ENCODE data around the gene SMARCA4.
"Not testable (repeated sequence)": the region's sequence is repeated elsewhere in the genome, so short reads cannot be mapped to it uniquely, and the experiment has no call there.

Gene SMARCA4

DNA sequence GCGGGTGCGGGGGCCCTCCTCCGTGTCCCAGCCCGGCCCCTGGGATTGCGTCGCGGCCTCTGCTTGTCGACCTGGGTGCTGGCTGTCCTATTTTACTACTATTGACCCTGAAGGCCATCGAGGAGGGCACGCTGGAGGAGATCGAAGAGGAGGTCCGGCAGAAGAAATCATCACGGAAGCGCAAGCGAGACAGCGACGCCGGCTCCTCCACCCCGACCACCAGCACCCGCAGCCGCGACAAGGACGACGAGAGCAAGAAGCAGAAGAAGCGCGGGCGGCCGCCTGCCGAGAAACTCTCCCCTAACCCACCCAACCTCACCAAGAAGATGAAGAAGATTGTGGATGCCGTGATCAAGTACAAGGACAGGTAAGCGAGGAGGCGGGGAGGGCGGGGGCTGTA is 80.4 kb downstream of the SMARCA4 start:
- FAIRE-seq = no peak

GRCh38 chr19:11041966-11042627 is 81.3 kb downstream of the SMARCA4 start:
- FAIRE-seq = no peak

DNA sequence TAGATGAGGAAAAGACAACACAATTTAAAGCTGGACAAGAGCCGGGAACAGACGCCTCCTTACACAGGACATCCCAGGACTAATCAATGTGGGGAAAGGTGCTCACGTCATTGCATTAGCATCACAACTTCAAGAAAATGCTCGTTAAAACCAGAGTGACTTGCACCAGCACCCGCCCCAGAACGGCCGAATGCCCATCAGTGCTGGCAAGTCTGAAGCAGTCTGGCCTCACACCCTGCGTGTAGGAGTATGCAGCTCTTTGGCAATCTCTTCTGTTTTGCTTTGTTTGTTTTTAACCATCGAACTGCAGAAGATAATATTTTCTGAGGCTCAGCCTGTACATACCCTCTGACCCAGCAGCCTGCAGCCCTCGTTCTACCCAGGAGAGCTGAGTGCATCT is 83.6 kb downstream of the SMARCA4 start:
- FAIRE-seq = no peak

DNA sequence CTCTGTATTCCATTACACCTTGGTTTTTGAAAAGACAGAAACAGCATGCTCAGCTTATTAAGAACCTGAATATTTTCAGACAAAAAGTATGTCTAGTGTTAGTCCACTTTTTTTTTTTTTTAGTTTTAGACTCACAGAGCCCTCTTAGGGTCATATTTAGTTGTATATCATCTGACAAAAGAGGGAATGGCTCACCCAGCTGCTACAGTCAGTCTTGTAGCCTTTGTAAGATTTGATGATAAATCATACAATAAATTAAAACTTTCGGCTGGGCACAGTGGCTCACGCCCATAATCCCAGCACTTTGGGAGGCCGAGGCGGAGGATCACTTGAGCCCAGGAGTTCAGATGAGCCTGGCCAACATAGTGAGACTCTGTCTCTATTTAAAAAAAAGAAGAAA is 84.7 kb downstream of the SMARCA4 start:
- FAIRE-seq = no peak

DNA sequence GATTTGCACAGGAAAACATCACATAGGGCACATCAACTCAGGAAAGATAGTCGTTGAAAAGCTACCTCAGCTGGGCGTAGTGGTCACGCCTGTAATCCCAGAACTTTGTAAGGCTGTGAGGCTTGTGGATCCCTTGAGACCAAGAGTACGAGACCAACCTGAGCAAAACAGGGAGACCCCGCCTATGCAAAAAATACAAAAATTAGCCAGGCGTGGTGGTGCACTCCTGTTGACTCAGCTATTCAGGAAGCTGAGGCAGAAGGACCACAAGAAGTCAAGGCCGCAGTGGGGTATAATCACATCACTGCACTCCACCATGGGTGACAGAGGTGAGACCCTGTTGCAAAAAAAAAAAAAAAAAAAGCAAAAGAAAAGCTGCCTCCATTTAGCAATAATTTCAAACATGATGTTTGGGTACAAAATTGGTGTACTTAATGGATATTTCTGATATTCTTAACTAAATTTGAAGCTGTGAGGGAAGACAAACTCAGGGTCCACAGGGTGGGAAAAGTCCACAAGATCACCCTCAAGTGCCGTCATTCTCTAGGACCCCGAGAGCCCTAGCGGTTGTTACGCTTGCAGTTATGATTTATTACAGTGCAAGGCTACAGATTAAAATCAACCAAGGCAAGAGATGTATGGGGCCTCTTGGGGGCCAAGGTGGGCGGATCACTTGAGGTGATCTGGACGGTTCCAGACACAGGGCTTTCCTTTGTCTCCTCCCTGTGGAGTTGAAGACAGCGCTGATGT is 86.0 kb downstream of the SMARCA4 start:
- no peak for FAIRE-seq

DNA sequence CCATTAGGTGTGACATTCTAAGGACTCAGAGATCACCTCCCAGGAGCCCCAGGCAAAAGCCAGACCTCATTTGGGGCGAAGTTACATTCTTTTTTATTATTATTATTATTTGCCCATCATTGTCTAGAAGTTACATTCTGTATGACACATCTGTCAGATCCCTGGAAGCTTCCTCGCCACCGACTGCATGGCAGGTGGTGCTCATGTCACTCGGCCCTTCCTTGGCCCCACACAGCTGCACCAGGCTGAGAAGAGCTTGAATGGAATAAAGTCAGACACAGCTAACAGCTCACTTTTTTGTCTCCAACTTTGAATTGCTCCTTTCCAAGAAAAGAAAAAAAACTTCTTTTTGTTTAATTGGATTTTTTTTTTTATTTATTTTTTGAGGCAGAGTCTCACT is 87.0 kb downstream of the SMARCA4 start:
- no peak for FAIRE-seq

GRCh38 chr19:11050323-11051114 is 89.7 kb downstream of the SMARCA4 start:
- FAIRE-seq = no peak

GRCh38 chr19:11053817-11054195 is 93.0 kb downstream of the SMARCA4 start:
- no peak for FAIRE-seq

- FAIRE-seq = no peak
Measured at GRCh38 chr19:11054200-11054599, 93.4 kb downstream of the SMARCA4 start.

GRCh38 chr19:11054628-11055027 is 93.8 kb downstream of the SMARCA4 start:
- no peak for FAIRE-seq

GRCh38 chr19:11058246-11059030 is 97.6 kb downstream of the SMARCA4 start:
- FAIRE-seq = no peak

GRCh38 chr19:11059511-11060358 is 98.9 kb downstream of the SMARCA4 start:
- no peak for FAIRE-seq

GRCh38 chr19:11061952-11062351 is 101.1 kb downstream of the SMARCA4 start:
- no peak for FAIRE-seq

- FAIRE-seq = no peak
Measured at GRCh38 chr19:11063434-11063833, 102.6 kb downstream of the SMARCA4 start.

DNA sequence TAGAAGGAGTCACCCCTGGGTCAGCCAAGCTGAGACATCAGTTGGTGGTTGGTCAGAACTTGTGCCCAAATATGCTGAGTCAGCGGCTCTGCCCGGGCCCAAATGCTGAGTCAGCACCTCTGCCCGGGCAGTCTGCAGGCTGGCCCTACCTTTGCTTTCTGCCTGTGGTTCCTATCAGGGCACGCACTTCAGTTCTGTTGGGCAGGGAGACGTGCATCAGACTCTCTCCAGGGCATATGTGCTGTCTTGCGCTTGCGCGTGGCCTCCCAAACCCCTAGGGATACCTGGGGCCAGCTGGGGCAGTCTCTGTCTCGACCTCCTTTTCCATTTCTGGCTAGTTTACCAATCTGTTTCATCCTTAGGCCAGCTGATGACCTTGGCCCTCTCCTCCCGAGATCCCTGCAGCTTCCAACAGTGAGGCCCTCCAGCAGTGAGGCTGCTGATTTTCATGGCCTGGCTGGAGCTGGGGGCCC is 104.0 kb downstream of the SMARCA4 start:
- no peak for FAIRE-seq

GRCh38 chr19:11066326-11066725 is 105.5 kb downstream of the SMARCA4 start:
- no peak for FAIRE-seq

DNA sequence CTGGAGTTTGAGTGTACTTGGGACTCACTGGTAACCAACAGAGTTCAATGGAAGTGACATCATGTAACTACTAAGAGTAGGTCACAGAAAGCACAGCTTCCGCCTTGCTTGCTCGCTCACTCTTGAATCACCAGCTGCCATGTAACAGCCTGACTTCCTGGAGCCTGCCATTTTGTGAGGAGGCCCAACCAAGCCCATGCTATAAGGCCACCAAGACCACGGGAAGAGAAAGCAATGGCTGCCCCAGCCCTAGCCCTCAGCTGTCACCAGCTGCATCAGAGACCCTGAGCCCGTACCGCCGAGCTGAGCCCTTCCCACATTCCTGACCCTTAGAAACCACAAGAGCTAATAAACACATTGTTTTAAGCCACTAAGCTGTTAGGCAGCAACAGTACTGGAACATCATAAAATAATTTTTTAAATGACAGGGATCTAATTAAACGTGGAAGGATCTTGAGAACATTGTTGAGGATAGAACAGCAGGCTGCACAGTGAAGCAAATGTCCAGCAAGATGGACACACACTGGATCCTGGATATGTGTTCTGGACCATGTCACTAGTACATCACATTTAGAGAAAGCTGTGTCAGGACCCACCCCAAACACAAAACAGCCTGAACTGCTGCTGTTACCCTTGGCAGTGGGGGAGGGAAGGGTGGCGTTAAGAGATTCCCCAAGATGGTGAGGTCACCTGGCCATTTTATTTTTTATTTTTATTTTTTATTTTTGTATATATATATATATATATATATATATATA is 106.7 kb downstream of the SMARCA4 start:
- FAIRE-seq = no peak

- no peak for FAIRE-seq
Measured at GRCh38 chr19:11069561-11069960, 108.7 kb downstream of the SMARCA4 start.

- FAIRE-seq = no peak
Measured at GRCh38 chr19:11070123-11070522, 109.3 kb downstream of the SMARCA4 start.

GRCh38 chr19:11073568-11073967 is 112.7 kb downstream of the SMARCA4 start:
- FAIRE-seq = no peak

GRCh38 chr19:11076792-11077191 is 116.0 kb downstream of the SMARCA4 start:
- not testable (repeated sequence) for FAIRE-seq

Data from G401.6 (cell line).